HUES64 (cell line): ENCODE data around the gene CDH13.

Experiments
- H3K27ac ChIP-seq: 2 replicates; pipeline ENCODE4 v1.7.0; 2013; ENCODE audit warnings: low read depth, low read length, inconsistent platforms
- H3K27me3 ChIP-seq: 2 replicates; pipeline ENCODE4 v1.6.1; 2013; ENCODE audit warnings: mild to moderate bottlenecking, low read length; ENCODE audit not compliant: insufficient read depth
- H3K36me3 ChIP-seq: 2 replicates; pipeline ENCODE4 v1.6.1; 2013; ENCODE audit warnings: mild to moderate bottlenecking, low read length; ENCODE audit not compliant: insufficient read depth
- H3K4me1 ChIP-seq: 2 replicates; pipeline ENCODE4 v1.6.1; 2013; ENCODE audit warnings: mild to moderate bottlenecking, low read length, moderate library complexity; ENCODE audit not compliant: insufficient read depth
- H3K4me3 ChIP-seq: 2 replicates; pipeline ENCODE4 v1.5.1; 2013; ENCODE audit warnings: mild to moderate bottlenecking, low read length, moderate library complexity
- H3K9ac ChIP-seq: 2 replicates; pipeline ENCODE4 v1.6.1; 2013; ENCODE audit warnings: mild to moderate bottlenecking, low read depth, low read length
- H3K9me3 ChIP-seq: 2 replicates; pipeline ENCODE4 v1.6.1; 2013; ENCODE audit warnings: low read depth, low read length; ENCODE audit not compliant: insufficient read depth
- WGBS: fragments of 150-250, 120-280 bp; methylation state at CpG from one replicate; pipeline ENCODE4 v1.1.7; 2013; ENCODE audit warnings: missing lambda C conversion rate; 5-methylcytosine and 5-hydroxymethylcytosine counted together

The CDH13 gene

DNA sequence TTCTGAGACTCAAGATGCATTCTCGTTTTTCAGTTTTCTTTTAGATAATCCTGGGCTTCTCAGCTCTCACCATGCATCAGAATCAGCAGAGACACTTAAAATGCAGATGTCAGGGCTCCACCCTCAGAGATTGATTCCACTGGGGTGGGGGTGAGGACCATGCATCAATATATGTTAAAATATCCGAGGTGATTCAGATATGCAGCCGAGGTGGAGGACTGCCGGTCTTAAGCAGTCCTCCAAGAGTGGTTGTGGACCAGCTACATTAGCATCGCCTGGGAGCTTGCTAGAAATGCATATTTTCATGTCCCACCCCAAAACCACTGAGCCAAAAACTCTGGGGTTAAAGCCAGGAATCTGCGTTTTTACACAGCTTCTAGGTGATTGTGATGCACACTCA, 501.3 kb downstream of the CDH13 start:
- no peak overlapping the region for H3K4me3 ChIP-seq
- no peaks in the 10 kb centered on the region for H3K27me3 ChIP-seq
- H3K27ac ChIP-seq: no peak overlapping the region
- no peaks in the 10 kb centered on the region for H3K4me1 ChIP-seq
- no peak overlapping the region for H3K9ac ChIP-seq
- H3K9me3 ChIP-seq: peaks cover 24% of the 10 kb centered on the region
- H3K36me3 ChIP-seq: no peaks in the 10 kb centered on the region
- 94% methylated on average over 6 of the region's 6 CpGs for WGBS

DNA sequence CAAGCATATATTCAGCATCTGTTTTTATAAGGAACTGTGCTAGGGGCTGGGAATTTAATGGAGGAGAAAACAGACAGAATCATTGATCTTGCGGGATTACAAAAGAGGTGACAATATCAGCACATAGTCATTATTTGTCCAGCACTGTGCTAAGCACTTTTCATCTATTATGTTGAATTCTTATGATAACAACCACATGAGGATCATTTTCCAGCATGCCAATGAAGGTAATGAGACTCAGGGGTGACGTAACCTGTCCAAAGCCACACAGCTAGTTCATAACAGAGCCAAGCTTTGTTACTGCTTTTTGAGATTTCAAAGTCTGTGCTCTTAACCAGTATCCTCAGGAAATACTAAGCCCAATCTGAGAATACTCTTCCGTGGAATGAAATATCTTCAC, 503.3 kb downstream of the CDH13 start:
- H3K27ac ChIP-seq: no peak overlapping the region
- no peak overlapping the region for H3K9ac ChIP-seq
- H3K4me1 ChIP-seq: no peaks in the 10 kb centered on the region
- peaks cover 19% of the 10 kb centered on the region for H3K9me3 ChIP-seq
- no peak overlapping the region for H3K4me3 ChIP-seq
- H3K36me3 ChIP-seq: no peaks in the 10 kb centered on the region
- WGBS: 93% methylated on average over 3 of the region's 3 CpGs
- H3K27me3 ChIP-seq: no peaks in the 10 kb centered on the region

DNA sequence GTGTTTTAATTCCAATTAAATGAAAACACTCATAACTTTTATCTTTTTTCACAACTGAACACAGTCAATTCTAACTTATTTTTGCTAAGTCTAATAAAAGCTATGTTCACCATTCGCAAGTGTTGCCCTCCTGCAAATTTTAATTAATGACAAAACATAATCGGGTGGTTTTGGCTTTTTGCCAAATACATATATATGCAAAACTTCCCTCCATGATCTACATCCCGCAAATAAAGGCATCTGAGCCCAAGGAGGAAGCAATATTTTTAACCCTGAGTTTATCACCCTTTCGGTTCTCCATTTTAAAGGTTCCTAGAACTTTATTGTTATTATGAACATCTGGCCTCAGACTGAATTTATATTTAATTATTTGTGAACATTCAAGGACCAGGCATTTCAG, 507.9 kb downstream of the CDH13 start:
- Histone ChIP-seq H3K4me3 (no peak overlapping the region), H3K27me3 (no peaks in the 10 kb centered on the region), H3K9ac (no peak overlapping the region), H3K36me3 (no peaks in the 10 kb centered on the region), H3K27ac (no peak overlapping the region), H3K4me1 (no peaks in the 10 kb centered on the region), H3K9me3 (no peaks in the 10 kb centered on the region)
- 96% methylated on average over 3 of the region's 4 CpGs for WGBS

DNA sequence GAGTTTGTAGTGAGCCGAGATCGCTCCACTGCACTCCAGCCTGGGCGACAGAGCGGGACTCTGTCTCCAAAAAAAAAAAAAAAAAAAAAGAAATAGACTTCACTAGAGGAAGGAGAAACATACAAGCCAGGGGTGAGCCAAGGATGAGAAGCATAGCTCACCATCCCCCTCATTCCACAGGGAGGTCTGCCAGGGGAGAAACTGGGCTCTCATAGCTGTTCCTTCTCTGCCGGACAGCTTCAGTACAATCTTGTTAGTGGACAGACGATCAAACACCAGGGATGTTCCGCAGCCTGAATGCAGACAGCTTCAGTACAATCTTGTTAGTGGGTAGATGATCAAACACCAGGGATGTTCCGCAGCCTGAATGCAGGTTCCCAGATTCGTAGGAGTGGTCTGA, 509.6 kb downstream of the CDH13 start:
- H3K27ac ChIP-seq: no peak overlapping the region
- H3K4me3 ChIP-seq: no peak overlapping the region
- H3K9ac ChIP-seq: no peak overlapping the region
- WGBS: 95% methylated on average over 7 of the region's 9 CpGs
- H3K27me3 ChIP-seq: no peaks in the 10 kb centered on the region
- H3K9me3 ChIP-seq: no peaks in the 10 kb centered on the region
- H3K36me3 ChIP-seq: no peaks in the 10 kb centered on the region
- H3K4me1 ChIP-seq: no peaks in the 10 kb centered on the region

DNA sequence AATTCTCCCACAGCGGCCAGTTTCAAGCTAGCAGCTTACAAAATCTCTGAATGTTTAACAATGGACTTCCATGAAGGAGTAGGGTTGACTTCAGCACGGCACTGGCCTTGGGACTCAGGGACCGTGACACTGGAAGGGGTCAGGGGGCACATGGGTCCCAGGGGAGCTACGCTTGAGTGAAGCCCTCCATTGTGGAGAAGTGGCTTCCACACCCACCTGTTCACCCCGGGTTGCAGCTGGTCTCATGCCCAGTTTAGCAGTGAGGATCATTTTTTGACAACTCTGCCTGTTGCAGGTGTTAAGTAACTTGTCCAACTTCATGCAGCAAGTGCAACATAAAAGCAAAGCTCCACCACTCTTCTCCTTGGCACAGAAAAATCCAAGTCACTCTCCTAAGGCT, 510.2 kb downstream of the CDH13 start:
- no peaks in the 10 kb centered on the region for H3K9me3 ChIP-seq
- no peaks in the 10 kb centered on the region for H3K4me1 ChIP-seq
- H3K27me3 ChIP-seq: no peaks in the 10 kb centered on the region
- H3K27ac ChIP-seq: no peak overlapping the region
- H3K9ac ChIP-seq: no peak overlapping the region
- H3K4me3 ChIP-seq: no peak overlapping the region
- 93% methylated on average over 5 of the region's 5 CpGs for WGBS
- H3K36me3 ChIP-seq: no peaks in the 10 kb centered on the region

DNA sequence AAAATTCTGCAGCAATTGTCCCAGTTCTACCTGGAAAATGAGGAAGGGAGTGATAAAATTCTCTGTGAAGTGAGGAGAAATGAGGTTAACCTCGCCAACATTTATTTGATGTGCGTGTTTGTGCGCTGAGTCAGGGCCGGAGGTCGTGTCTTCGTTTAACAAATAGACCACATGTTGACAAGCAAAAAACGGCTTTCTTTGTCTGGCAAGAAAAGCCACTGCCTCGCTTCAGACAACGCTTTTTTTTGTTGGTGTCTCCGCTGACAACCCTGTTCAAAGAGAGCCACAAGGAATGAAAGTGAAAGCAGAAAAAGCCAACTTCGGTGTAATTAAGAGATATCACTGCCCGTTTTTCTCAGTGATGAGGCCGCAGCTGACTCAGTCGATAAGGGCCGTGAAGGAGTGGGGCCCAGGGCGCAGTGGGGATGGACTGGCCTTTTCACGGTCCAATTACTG, 510.6 kb downstream of the CDH13 start:
- 85% methylated on average over 17 of the region's 17 CpGs for WGBS

DNA sequence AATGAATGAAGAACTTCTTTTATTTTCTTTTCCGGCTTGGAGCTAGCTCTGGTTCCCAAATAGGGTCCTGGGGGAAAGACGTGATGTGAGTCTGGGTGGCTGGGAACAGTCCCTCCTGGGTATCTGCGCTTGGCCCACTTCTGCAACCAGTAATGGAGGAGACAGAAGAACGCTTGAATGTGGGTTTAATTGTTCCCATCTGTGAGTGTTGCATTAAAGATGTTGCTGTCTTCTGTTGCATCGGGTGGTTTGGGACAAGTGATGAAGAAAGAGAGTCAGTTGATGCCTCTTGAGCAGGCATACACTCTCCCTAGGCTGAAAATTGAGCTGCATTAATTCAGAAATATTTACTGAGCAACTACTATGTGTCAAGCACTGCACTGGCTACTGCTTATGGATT, 511.1 kb downstream of the CDH13 start:
- 98% methylated on average over 5 of the region's 5 CpGs for WGBS
- no peak overlapping the region for H3K4me3 ChIP-seq
- H3K9me3 ChIP-seq: no peaks in the 10 kb centered on the region
- H3K4me1 ChIP-seq: no peaks in the 10 kb centered on the region
- no peak overlapping the region for H3K9ac ChIP-seq
- no peaks in the 10 kb centered on the region for H3K27me3 ChIP-seq
- H3K36me3 ChIP-seq: no peaks in the 10 kb centered on the region
- H3K27ac ChIP-seq: no peak overlapping the region

More for the DNA sequence above, 510.6 kb downstream of the CDH13 start:
- Histone ChIP-seq H3K9me3 (no peaks in the 10 kb centered on the region), H3K4me3 (no peak overlapping the region), H3K36me3 (no peaks in the 10 kb centered on the region), H3K27me3 (no peaks in the 10 kb centered on the region), H3K4me1 (no peaks in the 10 kb centered on the region), H3K27ac (no peak overlapping the region), H3K9ac (no peak overlapping the region)

DNA sequence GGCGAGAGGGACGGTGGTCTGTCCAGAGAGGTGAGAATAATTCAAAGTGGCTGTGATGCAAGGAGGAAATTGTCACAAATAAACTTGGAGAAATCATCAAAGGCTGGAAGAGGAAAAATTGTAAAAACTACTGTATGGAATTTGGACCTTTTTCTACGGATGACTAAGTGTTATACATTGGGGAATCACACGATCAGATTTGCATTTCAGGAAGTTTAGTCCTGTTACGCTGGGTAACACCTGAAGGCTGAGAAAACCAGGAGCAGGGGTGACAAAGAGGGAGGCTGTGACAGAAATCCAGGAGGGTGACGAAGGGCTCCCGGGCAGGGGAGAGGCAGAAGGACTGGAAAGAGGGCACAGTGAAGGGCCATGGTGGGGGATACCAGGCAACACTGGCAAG, 511.7 kb downstream of the CDH13 start:
- H3K4me1 ChIP-seq: no peaks in the 10 kb centered on the region
- H3K36me3 ChIP-seq: no peaks in the 10 kb centered on the region
- H3K4me3 ChIP-seq: no peak overlapping the region
- 95% methylated on average over 7 of the region's 7 CpGs for WGBS
- no peak overlapping the region for H3K27ac ChIP-seq
- no peaks in the 10 kb centered on the region for H3K27me3 ChIP-seq
- no peak overlapping the region for H3K9ac ChIP-seq
- no peaks in the 10 kb centered on the region for H3K9me3 ChIP-seq

DNA sequence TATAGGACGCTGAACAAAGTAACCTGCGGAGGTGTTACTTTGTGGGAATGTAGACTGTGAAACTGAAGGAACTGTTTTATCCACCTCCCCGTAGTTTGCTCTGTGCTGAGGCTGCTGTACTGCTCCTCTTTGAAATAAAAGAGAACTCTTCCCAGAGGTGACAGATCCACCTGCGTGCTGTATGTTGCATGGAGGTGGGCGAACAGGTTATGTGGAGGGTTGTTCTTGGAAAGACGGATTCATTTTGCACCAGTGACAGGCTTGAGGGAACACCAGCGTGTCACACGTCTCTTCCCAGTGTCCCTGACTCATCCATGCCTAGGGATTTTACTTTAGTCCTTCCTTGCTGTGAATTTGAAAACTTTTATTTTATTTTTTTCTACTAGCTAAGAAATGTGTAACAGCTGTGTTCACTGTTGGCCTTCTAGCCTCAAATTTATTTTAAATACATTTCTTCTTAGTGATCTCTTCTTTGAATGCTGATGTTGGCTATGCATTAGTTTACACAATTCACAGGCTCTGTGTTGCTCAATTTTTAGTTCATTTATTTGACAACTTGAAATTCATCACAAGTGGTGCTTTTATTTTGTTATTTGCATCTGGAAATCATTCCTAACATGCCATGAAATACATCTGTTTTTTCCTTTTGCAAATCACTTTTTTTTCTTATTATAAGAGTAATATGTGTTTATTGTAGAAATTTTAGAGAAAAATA, 512.4 kb downstream of the CDH13 start:
- Histone ChIP-seq H3K4me3 (no peak overlapping the region), H3K36me3 (no peaks in the 10 kb centered on the region), H3K27me3 (no peaks in the 10 kb centered on the region), H3K9ac (no peak overlapping the region), H3K4me1 (no peaks in the 10 kb centered on the region), H3K9me3 (no peaks in the 10 kb centered on the region), H3K27ac (no peak overlapping the region)
- WGBS: 93% methylated on average over 8 of the region's 8 CpGs

DNA sequence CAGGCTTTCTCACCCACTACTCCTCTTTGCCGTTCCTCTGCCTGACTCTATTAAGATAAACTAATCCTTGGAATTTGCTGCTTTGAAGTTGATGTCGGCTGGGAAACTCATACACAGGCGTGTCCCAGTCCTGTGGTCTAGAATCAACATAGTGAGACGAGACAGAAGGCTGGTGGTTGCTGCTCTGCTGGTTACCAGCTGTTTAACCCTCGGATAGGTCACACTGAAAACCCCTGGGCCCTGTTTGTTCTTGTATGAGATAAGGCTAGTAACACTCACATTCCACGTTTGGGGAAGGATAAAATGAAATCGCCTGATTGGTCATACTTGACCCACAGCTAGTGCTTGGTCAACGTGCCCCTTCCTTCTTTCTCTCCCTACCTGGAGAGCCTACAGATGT, 517.0 kb downstream of the CDH13 start:
- H3K4me1 ChIP-seq: no peaks in the 10 kb centered on the region
- no peaks in the 10 kb centered on the region for H3K9me3 ChIP-seq
- H3K4me3 ChIP-seq: no peak overlapping the region
- H3K36me3 ChIP-seq: no peaks in the 10 kb centered on the region
- H3K9ac ChIP-seq: no peak overlapping the region
- no peaks in the 10 kb centered on the region for H3K27me3 ChIP-seq
- WGBS: 74% methylated on average over 7 of the region's 8 CpGs
- no peak overlapping the region for H3K27ac ChIP-seq

DNA sequence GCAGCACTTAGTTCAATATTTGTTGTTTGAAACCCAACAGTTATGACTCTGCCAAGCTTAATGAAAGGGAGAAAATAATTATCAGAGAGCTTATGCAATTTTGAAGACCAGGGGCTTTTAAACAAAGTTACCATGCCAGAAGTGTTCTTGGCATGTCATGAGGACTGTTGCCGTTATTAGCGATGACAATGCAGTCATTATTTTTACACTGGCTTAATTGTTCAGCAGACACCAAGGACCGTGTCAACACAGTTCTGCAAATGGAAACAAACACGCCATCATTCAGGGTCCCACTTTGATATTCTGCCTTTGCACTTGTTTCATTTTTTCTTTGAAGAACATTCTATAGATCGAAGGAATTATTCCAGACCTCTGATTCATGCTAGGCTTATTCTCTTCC, 518.5 kb downstream of the CDH13 start:
- Histone ChIP-seq H3K9ac (no peak overlapping the region), H3K4me3 (no peak overlapping the region), H3K27me3 (no peaks in the 10 kb centered on the region), H3K36me3 (no peaks in the 10 kb centered on the region), H3K9me3 (no peaks in the 10 kb centered on the region), H3K4me1 (no peaks in the 10 kb centered on the region), H3K27ac (no peak overlapping the region)
- 96% methylated on average over 5 of the region's 5 CpGs for WGBS

DNA sequence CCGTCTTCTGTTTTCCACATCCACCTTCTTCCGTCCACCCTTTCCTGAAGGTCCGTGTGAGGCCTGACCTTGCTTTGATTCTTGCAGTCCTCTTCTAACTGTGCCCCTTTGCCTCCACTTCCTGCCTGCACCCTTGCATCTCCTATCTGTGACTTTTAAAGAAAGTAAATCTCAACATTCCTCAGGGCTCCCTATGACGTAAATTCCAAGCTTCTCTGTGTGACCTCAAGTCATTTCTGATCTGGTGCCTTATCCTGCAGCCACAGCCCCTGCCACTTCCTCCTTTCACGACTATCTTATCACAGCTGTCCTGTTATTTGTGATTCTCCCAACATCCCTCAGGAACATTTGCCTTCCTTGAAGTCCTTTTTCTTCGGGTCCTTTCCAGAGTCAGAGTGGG, 520.5 kb downstream of the CDH13 start:
- H3K27ac ChIP-seq: no peak overlapping the region
- no peaks in the 10 kb centered on the region for H3K4me1 ChIP-seq
- no peaks in the 10 kb centered on the region for H3K27me3 ChIP-seq
- no peak overlapping the region for H3K4me3 ChIP-seq
- WGBS: 79% methylated on average over 6 of the region's 6 CpGs
- no peaks in the 10 kb centered on the region for H3K9me3 ChIP-seq
- no peaks in the 10 kb centered on the region for H3K36me3 ChIP-seq
- H3K9ac ChIP-seq: no peak overlapping the region
